Measurements from ENCODE around the gene PRPF38A.

Gene PRPF38A

GRCh38 chr1:52461821-52462220, 57.4 kb downstream of the PRPF38A start:
- DNase-seq (ENCODE audit: low read depth) = no peak

- DNase-seq (ENCODE audit: low read depth) = no peak
These were observed 59.5 kb downstream of the PRPF38A start for GRCh38 chr1:52463891-52464290.

GRCh38 chr1:52469108-52469507, 64.7 kb downstream of the PRPF38A start:
- DNase-seq (ENCODE audit: low read depth) = no peak
